Measurements from ENCODE around the gene C6orf120. TPM values are rescaled to one million over a fixed set of nuclear protein-coding genes. Genes with fewer than 3 reads are reported as not detected.

Gene C6orf120
- total RNA-seq, 2 experiments from 2014 or later: 19.2 to 19.6 TPM

- no peak for DNase-seq
- H3K4me3 Mint-ChIP-seq: no peak overlapping the region
- no peak overlapping the region for H3K27ac Mint-ChIP-seq
- H3K36me3 Mint-ChIP-seq (ENCODE audit: low read depth): no peaks in the 10 kb centered on the region
- ChIA-PET CTCF (no interaction called here), POLR2A (interaction anchor here (1.2 to 3.5 kb wide), 3 partner anchors 10 to 40 kb away, joined by 4 to 16 read pairs (median 7); partner anchors contain the start of genes C6orf120, DYNLT2, ERMARD and WDR27)
- peaks cover 13% of the 10 kb centered on the region for H3K27me3 Mint-ChIP-seq
- peaks cover 4% of the 10 kb centered on the region for H3K9me3 Mint-ChIP-seq
- H3K4me1 Mint-ChIP-seq: no peaks in the 10 kb centered on the region
These were observed 39.4 kb downstream of the C6orf120 start for GRCh38 chr6:169741344-169741743.

- no peak for DNase-seq
- CTCF ChIA-PET: interaction anchor here (1.2 kb wide), 1 partner anchor 44 kb away, joined by 3 read pairs; no protein-coding TSS in a partner anchor
- peaks cover 6% of the 10 kb centered on the region for H3K27me3 Mint-ChIP-seq
- POLR2A ChIA-PET: interaction anchor here (8.8 kb wide), 1 partner anchor 21 kb away, joined by 111 read pairs; the partner anchor contains the start of gene PHF10
- peaks cover 11% of the 10 kb centered on the region for H3K4me1 Mint-ChIP-seq
- peaks cover 16% of the 10 kb centered on the region for H3K36me3 Mint-ChIP-seq (ENCODE audit: low read depth)
- H3K4me3 Mint-ChIP-seq: no peak overlapping the region
- H3K27ac Mint-ChIP-seq: no peak overlapping the region
- H3K9me3 Mint-ChIP-seq: peaks cover 4% of the 10 kb centered on the region
These were observed 43.5 kb downstream of the C6orf120 start for GRCh38 chr6:169745405-169745804.

- DNase-seq: no peak
- H3K27me3 Mint-ChIP-seq: peaks cover 6% of the 10 kb centered on the region
- peaks cover 4% of the 10 kb centered on the region for H3K9me3 Mint-ChIP-seq
- no peak overlapping the region for H3K4me3 Mint-ChIP-seq
- CTCF ChIA-PET: no interaction called here
- H3K4me1 Mint-ChIP-seq: peaks cover 16% of the 10 kb centered on the region
- POLR2A ChIA-PET: interaction anchor here (2.1 to 8.8 kb wide), 2 partner anchors 22 to 44 kb away, joined by 6 to 111 read pairs; partner anchors contain the start of genes C6orf120, PHF10 and WDR27
- no peak overlapping the region for H3K27ac Mint-ChIP-seq
- H3K36me3 Mint-ChIP-seq (ENCODE audit: low read depth): peaks cover 19% of the 10 kb centered on the region
These were observed 44.6 kb downstream of the C6orf120 start for GRCh38 chr6:169746556-169746955.

- CTCF ChIA-PET: interaction anchor here (0.8 to 2.3 kb wide), 4 partner anchors 39 to 801 kb away, joined by 3 to 10 read pairs (median 3); no protein-coding TSS in a partner anchor
These were observed 49.5 kb downstream of the C6orf120 start, which contains the start of the genes DYNLT2 and ERMARD for GRCh38 chr6:169751242-169752073. Gene DYNLT2, minus strand, starts transcription at chr6:169751572. Its CDS starts 114 bp downstream, at chr6:169751458. Gene ERMARD, plus strand, starts transcription at chr6:169751622. Its CDS starts 36 bp downstream, at chr6:169751658.

GRCh38 chr6:169752074-169752623, 50.2 kb downstream of the C6orf120 start:
- peaks cover 32% of the 10 kb centered on the region for H3K4me1 Mint-ChIP-seq

More at GRCh38 chr6:169751242-169752073, 49.5 kb downstream of the C6orf120 start, which contains the start of the genes DYNLT2 and ERMARD:
- H3K27me3 Mint-ChIP-seq: no peaks in the 10 kb centered on the region
- H3K4me3 Mint-ChIP-seq: peak within 1 kb of the TSS; percentile 98
- peaks cover 27% of the 10 kb centered on the region for H3K36me3 Mint-ChIP-seq (ENCODE audit: low read depth)
- H3K9me3 Mint-ChIP-seq: no peaks in the 10 kb centered on the region
- peaks cover 32% of the 10 kb centered on the region for H3K4me1 Mint-ChIP-seq
- DNase-seq: peak; percentile 95
- POLR2A ChIA-PET: interaction anchor here (0.6 to 8.8 kb wide), 21 partner anchors 10 to 859 kb away, joined by 3 to 111 read pairs (median 4); partner anchors contain the start of genes C6orf120, PDCD2, PHF10 and PSMB1
- H3K27ac Mint-ChIP-seq: peak within 1 kb of the TSS; percentile 95

More at GRCh38 chr6:169752074-169752623, 50.2 kb downstream of the C6orf120 start:
- no peaks in the 10 kb centered on the region for H3K9me3 Mint-ChIP-seq
- CTCF ChIA-PET: interaction anchor here (1.2 to 2.3 kb wide), 3 partner anchors 38 to 800 kb away, joined by 3 to 10 read pairs (median 3); no protein-coding TSS in a partner anchor
- peak overlapping the region; percentile 88 for H3K27ac Mint-ChIP-seq
- peaks cover 31% of the 10 kb centered on the region for H3K36me3 Mint-ChIP-seq (ENCODE audit: low read depth)
- no peaks in the 10 kb centered on the region for H3K27me3 Mint-ChIP-seq
- peak overlapping the region; percentile 98 for H3K4me3 Mint-ChIP-seq
- POLR2A ChIA-PET: interaction anchor here (0.6 to 8.8 kb wide), 22 partner anchors 10 to 859 kb away, joined by 3 to 111 read pairs (median 4); partner anchors contain the start of genes C6orf120, PDCD2, PHF10 and PSMB1
- no peak for DNase-seq

Other genes starting within 250 kb of the C6orf120 start
- gene WDR27, start 97 bp upstream of the C6orf120 start, total RNA-seq: 10 to 100 TPM; 24.9 to 25.2 TPM
- gene PHF10, start 22.4 kb downstream of the C6orf120 start, total RNA-seq: 10 to 100 TPM; 59.9 to 63.6 TPM
- gene DYNLT2, start 49.4 kb downstream of the C6orf120 start, total RNA-seq: 1 to 10 TPM; 1.7 to 2.2 TPM
- 10 to 100 TPM; 29.3 to 30.7 TPM for gene ERMARD, start 49.5 kb downstream of the C6orf120 start, total RNA-seq